WTC11 (cell line): ENCODE results near the gene PIEZO1. TPM values are rescaled to one million over a fixed set of nuclear protein-coding genes. Genes with fewer than 3 reads are reported as not detected.

Experiments
- ATAC-seq: fragments of 200-7000 bp; cut with Tn5 transposase; 2 replicates; pipeline ENCODE4 v1.10.0; 2021; ENCODE audit warnings: mild to moderate bottlenecking, moderate library complexity
- CTCF ChIA-PET: fragments of 300-600 bp; sonication (Branson Sonifier 250); formaldehyde crosslinking; loops from one replicate; lab custom pipeline; 2021; ENCODE audit warnings: antibody characterized with exemption; lab: Charles Lee
- POLR2A ChIA-PET: fragments of 350-600 bp; sonication (Branson Sonifier 250); formaldehyde crosslinking; loops from one replicate; lab custom pipeline; 2021; ENCODE audit warnings: antibody characterized with exemption; lab: Charles Lee
- DNase-seq: peaks from one replicate; pipeline ENCODE4 v3.0.0; 2021; ENCODE audit warnings: low spot score
- H3K27ac Mint-ChIP-seq: 2 replicates; pipeline ENCODE4 v1.8.0; 2021; ENCODE audit warnings: mixed read lengths
- H3K27me3 Mint-ChIP-seq: 2 replicates; pipeline ENCODE4 v1.8.0; 2021; ENCODE audit warnings: low read depth, mild to moderate bottlenecking, moderate library complexity, mixed read lengths
- H3K36me3 Mint-ChIP-seq: 2 replicates; pipeline ENCODE4 v1.8.0; 2021; ENCODE audit warnings: mixed read lengths
- H3K4me1 Mint-ChIP-seq: 2 replicates; pipeline ENCODE4 v1.8.0; 2022; ENCODE audit warnings: mixed read lengths
- H3K4me3 Mint-ChIP-seq: 2 replicates; pipeline ENCODE4 v1.8.0; 2021; ENCODE audit warnings: mild to moderate bottlenecking, moderate library complexity, mixed read lengths
- H3K9me3 Mint-ChIP-seq: 2 replicates; pipeline ENCODE4 v1.8.0; 2021; ENCODE audit warnings: mixed read lengths
- ATF1 ChIP-seq: sonication (generic); formaldehyde crosslinking; IDR thresholded peaks from 2 replicates; pipeline ENCODE4 v1.8.1; 2023; ENCODE audit warnings: mild to moderate bottlenecking, moderate library complexity, missing genetic modification reagents
- CREB1 ChIP-seq: sonication (generic); formaldehyde crosslinking; IDR thresholded peaks from 2 replicates; pipeline ENCODE4 v1.8.0; 2023; ENCODE audit warnings: mild to moderate bottlenecking, missing genetic modification reagents
- CREM ChIP-seq: sonication (generic); formaldehyde crosslinking; IDR thresholded peaks from 2 replicates; pipeline ENCODE4 v1.8.1; 2022; ENCODE audit warnings: mild to moderate bottlenecking, missing genetic modification reagents, moderate library complexity
- E2F1 ChIP-seq: sonication (generic); formaldehyde crosslinking; IDR thresholded peaks from 2 replicates; pipeline ENCODE4 v1.8.0; 2022; ENCODE audit warnings: mild to moderate bottlenecking, missing genetic modification reagents
- NFATC4 ChIP-seq: fragments of 250-450 bp; sonication (Bioruptor Pico); IDR thresholded peaks from 2 replicates; pipeline ENCODE4 v1.9.0; 2021; ENCODE audit warnings: mild to moderate bottlenecking
- NFYB ChIP-seq: sonication (generic); formaldehyde crosslinking; conservative IDR thresholded peaks from 2 replicates; pipeline ENCODE4 v1.8.0; 2022; ENCODE audit warnings: low read depth, missing genetic modification reagents
- NR1H2 ChIP-seq: sonication (generic); formaldehyde crosslinking; IDR thresholded peaks from 2 replicates; pipeline ENCODE4 v1.9.0; 2021; ENCODE audit warnings: mild to moderate bottlenecking, moderate library complexity, missing genetic modification reagents
- PRRX2 ChIP-seq: fragments of 250-450 bp; sonication (Bioruptor Pico); IDR thresholded peaks from 2 replicates; pipeline ENCODE4 v1.8.0; 2021; ENCODE audit warnings: mild to moderate bottlenecking
- SP1 ChIP-seq: sonication (generic); formaldehyde crosslinking; conservative IDR thresholded peaks from 2 replicates; pipeline ENCODE4 v1.8.1; 2022; ENCODE audit warnings: missing genetic modification reagents
- TP53 ChIP-seq: sonication (generic); formaldehyde crosslinking; IDR thresholded peaks from 2 replicates; pipeline ENCODE4 v1.8.1; 2023; ENCODE audit warnings: mild to moderate bottlenecking, missing genetic modification reagents
- total RNA-seq: library from RNA; stranded (reverse); gene quantifications from 3 replicates; pipeline ENCODE4 v1.2.3, GENCODE V29; 2021
- TF ChIP-seq, protein P1 (sequence below): fragments of 250-450 bp; sonication (Bioruptor Pico); IDR thresholded peaks from 2 replicates; pipeline ENCODE4 v1.9.0; 2021; ENCODE audit warnings: mild to moderate bottlenecking, borderline replicate concordance
- TF ChIP-seq, protein P2 (sequence below): fragments of 250-450 bp; sonication (Bioruptor Pico); IDR thresholded peaks from 2 replicates; pipeline ENCODE4 v1.9.0; 2021; ENCODE audit warnings: moderate library complexity, mild to moderate bottlenecking, inconsistent platforms, borderline replicate concordance
- TF ChIP-seq, protein P3 (sequence below): sonication (generic); formaldehyde crosslinking; IDR thresholded peaks from 2 replicates; pipeline ENCODE4 v1.8.1; 2023; ENCODE audit warnings: mild to moderate bottlenecking, missing genetic modification reagents
- TF ChIP-seq, protein P4 (sequence below): sonication (generic); formaldehyde crosslinking; IDR thresholded peaks from 2 replicates; pipeline ENCODE4 v1.8.1; 2022; ENCODE audit warnings: mild to moderate bottlenecking, missing genetic modification reagents, moderate library complexity, borderline replicate concordance
- TF ChIP-seq, protein P5 (sequence below): fragments of 200-600 bp; IDR thresholded peaks from 2 replicates; pipeline ENCODE4 v1.8.0; 2022; ENCODE audit warnings: antibody characterized with exemption
- TF ChIP-seq, protein P6 (sequence below): sonication (generic); formaldehyde crosslinking; IDR thresholded peaks from 2 replicates; pipeline ENCODE4 v1.8.1; 2022; ENCODE audit warnings: low read depth, missing genetic modification reagents, borderline replicate concordance

PIEZO1 gene
- total RNA-seq, 1 experiment from 2014 or later = 71.3 TPM

GRCh38 chr16:88686439-88687253 lies 98.4 kb downstream of the PIEZO1 start, which contains the start of gene SNAI3 (continued):
- peak; percentile 88 for TF ChIP-seq SP1 (CRISPR knock-in tag)
- TF ChIP-seq E2F1 (CRISPR knock-in tag) = no peak
- TF ChIP-seq NR1H2 (CRISPR knock-in tag) = no peak
- no peak for TF ChIP-seq ATF1 (CRISPR knock-in tag)
- TF ChIP-seq PRRX2 (CRISPR knock-in tag) = no peak
- TF ChIP-seq, protein P1, sequence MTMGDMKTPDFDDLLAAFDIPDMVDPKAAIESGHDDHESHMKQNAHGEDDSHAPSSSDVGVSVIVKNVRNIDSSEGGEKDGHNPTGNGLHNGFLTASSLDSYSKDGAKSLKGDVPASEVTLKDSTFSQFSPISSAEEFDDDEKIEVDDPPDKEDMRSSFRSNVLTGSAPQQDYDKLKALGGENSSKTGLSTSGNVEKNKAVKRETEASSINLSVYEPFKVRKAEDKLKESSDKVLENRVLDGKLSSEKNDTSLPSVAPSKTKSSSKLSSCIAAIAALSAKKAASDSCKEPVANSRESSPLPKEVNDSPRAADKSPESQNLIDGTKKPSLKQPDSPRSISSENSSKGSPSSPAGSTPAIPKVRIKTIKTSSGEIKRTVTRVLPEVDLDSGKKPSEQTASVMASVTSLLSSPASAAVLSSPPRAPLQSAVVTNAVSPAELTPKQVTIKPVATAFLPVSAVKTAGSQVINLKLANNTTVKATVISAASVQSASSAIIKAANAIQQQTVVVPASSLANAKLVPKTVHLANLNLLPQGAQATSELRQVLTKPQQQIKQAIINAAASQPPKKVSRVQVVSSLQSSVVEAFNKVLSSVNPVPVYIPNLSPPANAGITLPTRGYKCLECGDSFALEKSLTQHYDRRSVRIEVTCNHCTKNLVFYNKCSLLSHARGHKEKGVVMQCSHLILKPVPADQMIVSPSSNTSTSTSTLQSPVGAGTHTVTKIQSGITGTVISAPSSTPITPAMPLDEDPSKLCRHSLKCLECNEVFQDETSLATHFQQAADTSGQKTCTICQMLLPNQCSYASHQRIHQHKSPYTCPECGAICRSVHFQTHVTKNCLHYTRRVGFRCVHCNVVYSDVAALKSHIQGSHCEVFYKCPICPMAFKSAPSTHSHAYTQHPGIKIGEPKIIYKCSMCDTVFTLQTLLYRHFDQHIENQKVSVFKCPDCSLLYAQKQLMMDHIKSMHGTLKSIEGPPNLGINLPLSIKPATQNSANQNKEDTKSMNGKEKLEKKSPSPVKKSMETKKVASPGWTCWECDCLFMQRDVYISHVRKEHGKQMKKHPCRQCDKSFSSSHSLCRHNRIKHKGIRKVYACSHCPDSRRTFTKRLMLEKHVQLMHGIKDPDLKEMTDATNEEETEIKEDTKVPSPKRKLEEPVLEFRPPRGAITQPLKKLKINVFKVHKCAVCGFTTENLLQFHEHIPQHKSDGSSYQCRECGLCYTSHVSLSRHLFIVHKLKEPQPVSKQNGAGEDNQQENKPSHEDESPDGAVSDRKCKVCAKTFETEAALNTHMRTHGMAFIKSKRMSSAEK (CRISPR knock-in tag) = no peak
- TF ChIP-seq, protein P2, sequence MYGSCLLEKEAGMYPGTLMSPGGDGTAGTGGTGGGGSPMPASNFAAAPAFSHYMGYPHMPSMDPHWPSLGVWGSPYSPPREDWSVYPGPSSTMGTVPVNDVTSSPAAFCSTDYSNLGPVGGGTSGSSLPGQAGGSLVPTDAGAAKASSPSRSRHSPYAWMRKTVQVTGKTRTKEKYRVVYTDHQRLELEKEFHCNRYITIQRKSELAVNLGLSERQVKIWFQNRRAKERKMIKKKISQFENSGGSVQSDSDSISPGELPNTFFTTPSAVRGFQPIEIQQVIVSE (CRISPR knock-in tag) = no peak
- TF ChIP-seq CREB1 (CRISPR knock-in tag) = peak; percentile 62; the same call in 1 of the 2 replicates
- TF ChIP-seq, protein P3, sequence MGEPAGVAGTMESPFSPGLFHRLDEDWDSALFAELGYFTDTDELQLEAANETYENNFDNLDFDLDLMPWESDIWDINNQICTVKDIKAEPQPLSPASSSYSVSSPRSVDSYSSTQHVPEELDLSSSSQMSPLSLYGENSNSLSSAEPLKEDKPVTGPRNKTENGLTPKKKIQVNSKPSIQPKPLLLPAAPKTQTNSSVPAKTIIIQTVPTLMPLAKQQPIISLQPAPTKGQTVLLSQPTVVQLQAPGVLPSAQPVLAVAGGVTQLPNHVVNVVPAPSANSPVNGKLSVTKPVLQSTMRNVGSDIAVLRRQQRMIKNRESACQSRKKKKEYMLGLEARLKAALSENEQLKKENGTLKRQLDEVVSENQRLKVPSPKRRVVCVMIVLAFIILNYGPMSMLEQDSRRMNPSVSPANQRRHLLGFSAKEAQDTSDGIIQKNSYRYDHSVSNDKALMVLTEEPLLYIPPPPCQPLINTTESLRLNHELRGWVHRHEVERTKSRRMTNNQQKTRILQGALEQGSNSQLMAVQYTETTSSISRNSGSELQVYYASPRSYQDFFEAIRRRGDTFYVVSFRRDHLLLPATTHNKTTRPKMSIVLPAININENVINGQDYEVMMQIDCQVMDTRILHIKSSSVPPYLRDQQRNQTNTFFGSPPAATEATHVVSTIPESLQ (CRISPR knock-in tag) = no peak
- TF ChIP-seq, protein P4, sequence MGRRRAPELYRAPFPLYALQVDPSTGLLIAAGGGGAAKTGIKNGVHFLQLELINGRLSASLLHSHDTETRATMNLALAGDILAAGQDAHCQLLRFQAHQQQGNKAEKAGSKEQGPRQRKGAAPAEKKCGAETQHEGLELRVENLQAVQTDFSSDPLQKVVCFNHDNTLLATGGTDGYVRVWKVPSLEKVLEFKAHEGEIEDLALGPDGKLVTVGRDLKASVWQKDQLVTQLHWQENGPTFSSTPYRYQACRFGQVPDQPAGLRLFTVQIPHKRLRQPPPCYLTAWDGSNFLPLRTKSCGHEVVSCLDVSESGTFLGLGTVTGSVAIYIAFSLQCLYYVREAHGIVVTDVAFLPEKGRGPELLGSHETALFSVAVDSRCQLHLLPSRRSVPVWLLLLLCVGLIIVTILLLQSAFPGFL = peak; percentile 60; the same call in 1 of the 2 replicates
- TF ChIP-seq, protein P5, sequence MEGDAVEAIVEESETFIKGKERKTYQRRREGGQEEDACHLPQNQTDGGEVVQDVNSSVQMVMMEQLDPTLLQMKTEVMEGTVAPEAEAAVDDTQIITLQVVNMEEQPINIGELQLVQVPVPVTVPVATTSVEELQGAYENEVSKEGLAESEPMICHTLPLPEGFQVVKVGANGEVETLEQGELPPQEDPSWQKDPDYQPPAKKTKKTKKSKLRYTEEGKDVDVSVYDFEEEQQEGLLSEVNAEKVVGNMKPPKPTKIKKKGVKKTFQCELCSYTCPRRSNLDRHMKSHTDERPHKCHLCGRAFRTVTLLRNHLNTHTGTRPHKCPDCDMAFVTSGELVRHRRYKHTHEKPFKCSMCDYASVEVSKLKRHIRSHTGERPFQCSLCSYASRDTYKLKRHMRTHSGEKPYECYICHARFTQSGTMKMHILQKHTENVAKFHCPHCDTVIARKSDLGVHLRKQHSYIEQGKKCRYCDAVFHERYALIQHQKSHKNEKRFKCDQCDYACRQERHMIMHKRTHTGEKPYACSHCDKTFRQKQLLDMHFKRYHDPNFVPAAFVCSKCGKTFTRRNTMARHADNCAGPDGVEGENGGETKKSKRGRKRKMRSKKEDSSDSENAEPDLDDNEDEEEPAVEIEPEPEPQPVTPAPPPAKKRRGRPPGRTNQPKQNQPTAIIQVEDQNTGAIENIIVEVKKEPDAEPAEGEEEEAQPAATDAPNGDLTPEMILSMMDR = no peak
- TF ChIP-seq NFYB = peak; percentile 63
- TF ChIP-seq CREM (CRISPR knock-in tag) = 0 out of 2 replicates have a peak, but pooled peaks have one; percentile 47
- TF ChIP-seq, all 79 proteins: peak for 9

DNA sequence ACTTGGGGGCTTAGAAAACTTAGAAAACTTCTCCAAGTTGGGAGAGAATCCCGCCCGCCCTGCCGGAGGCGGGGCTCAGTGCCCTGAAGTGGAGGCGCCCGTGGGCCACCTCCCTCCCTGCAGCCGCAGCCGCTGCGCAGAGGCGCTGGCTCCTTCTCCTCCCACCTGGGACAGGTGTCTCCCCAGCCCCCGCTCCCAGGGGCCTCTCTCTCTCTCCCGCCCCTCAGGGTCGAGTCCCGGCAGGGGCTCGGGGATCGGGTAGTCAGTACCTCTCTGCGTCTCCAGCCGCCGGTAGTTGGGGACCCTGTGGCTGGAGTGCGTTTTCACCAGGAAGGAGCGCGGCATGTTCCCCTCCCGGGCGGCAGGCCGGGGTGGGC lies 99.0 kb downstream of the PIEZO1 start:
- Mint-ChIP-seq H3K27me3 (peaks cover 28% of the 10 kb centered on the region), H3K36me3 (no peaks in the 10 kb centered on the region), H3K27ac (no peak overlapping the region), H3K9me3 (no peaks in the 10 kb centered on the region), H3K4me1 (peaks cover 15% of the 10 kb centered on the region), H3K4me3 (peak overlapping the region; percentile 74)
- ChIA-PET POLR2A (interaction anchor here (0.5 to 0.6 kb wide), 2 partner anchors 74 to 723 kb away, joined by 3 read pairs; no protein-coding TSS in a partner anchor), CTCF (interaction anchor here (1.1 to 5.8 kb wide), 9 partner anchors 13 to 171 kb away, joined by 3 to 111 read pairs (median 7); partner anchors contain the start of genes GALNS, IL17C, MVD and TRAPPC2L)
- TF ChIP-seq, protein P6, sequence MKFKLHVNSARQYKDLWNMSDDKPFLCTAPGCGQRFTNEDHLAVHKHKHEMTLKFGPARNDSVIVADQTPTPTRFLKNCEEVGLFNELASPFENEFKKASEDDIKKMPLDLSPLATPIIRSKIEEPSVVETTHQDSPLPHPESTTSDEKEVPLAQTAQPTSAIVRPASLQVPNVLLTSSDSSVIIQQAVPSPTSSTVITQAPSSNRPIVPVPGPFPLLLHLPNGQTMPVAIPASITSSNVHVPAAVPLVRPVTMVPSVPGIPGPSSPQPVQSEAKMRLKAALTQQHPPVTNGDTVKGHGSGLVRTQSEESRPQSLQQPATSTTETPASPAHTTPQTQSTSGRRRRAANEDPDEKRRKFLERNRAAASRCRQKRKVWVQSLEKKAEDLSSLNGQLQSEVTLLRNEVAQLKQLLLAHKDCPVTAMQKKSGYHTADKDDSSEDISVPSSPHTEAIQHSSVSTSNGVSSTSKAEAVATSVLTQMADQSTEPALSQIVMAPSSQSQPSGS (CRISPR knock-in tag) = no peak
- TF ChIP-seq NFATC4 (CRISPR knock-in tag) = no peak
- no peak for TF ChIP-seq TP53 (CRISPR knock-in tag)
- TF ChIP-seq E2F1 (CRISPR knock-in tag) = no peak
- 0 out of 2 replicates have a peak, but pooled peaks have one; percentile 4 for TF ChIP-seq SP1 (CRISPR knock-in tag)
- TF ChIP-seq PRRX2 (CRISPR knock-in tag) = no peak
- DNase-seq (no peak), ATAC-seq (peak; percentile 35)
